Measurements from ENCODE around the gene OSBPL7. TPM values are rescaled to one million over a fixed set of nuclear protein-coding genes. Genes with fewer than 3 reads are reported as not detected.

The OSBPL7 gene
- total and polyA plus RNA-seq, 2 of the 4 experiments (the other 2 are of a cell fraction), result 5.2 to 14.5 TPM

DNA sequence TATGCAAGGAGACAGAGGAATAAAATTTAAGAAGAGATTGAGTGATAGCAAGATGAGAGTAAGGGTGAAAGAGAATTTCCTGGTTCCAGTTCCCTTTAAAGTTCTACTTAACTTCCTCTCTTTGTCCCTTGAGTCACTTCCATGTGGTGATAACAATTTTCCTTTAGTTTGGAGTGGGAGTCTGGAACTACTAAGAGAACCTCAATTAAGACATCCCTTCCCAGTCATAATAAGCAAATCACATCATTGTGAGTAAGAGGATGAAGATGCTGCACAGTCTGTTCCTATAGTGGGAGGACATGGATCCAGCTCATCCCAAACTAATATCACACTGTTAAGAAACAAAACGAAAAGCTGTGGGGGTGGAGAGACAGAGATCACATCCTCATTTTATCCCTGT, 64.2 kb downstream of the OSBPL7 start:
- Histone ChIP-seq H3K36me3 (ENCODE audit: control insufficient read depth, insufficient read depth, low read length) (no peaks in the 10 kb centered on the region), H4K5ac (ENCODE audit: low read depth, low read length) (no peak overlapping the region), H3K4ac (ENCODE audit: low read depth, low read length) (no peak overlapping the region), H2BK15ac (ENCODE audit: low read depth, low read length) (no peak overlapping the region), H3K27me3 (ENCODE audit: control insufficient read depth, insufficient read depth, low read length) (peaks cover 13% of the 10 kb centered on the region), H2BK20ac (ENCODE audit: low read depth, low read length) (no peak overlapping the region), H2AK5ac (ENCODE audit: low read depth, low read length) (no peak overlapping the region), H2BK120ac (ENCODE audit: low read depth, low read length) (no peak overlapping the region), H2AK9ac (replicated peaks; ENCODE audit: low read depth, low read length, poor library complexity) (no peak overlapping the region), H4K20me1 (ENCODE audit: insufficient read depth, low read length) (no peaks in the 10 kb centered on the region), H4K8ac (ENCODE audit: low read depth in 2 of 2, low read length in 2 of 2) (no peak overlapping the region), H3K14ac (replicated peaks; ENCODE audit: low read depth, low read length) (no peak overlapping the region), H3K23ac (ENCODE audit: low read depth, low read length) (no peak overlapping the region), H2BK5ac (ENCODE audit: low read depth, low read length, poor library complexity, severe bottlenecking) (no peak overlapping the region), H3K9me1 (ENCODE audit: insufficient read depth, low read length) (no peaks in the 10 kb centered on the region), H3K79me1 (ENCODE audit: low read depth in 1 of 2, low read length in 2 of 2) (no peaks in the 10 kb centered on the region), H3K56ac (ENCODE audit: extremely low read depth, insufficient read depth, low read length) (no peak overlapping the region), H4K91ac (ENCODE audit: insufficient read depth, low read depth, low read length) (no peak overlapping the region), H2AFZ (replicated peaks; ENCODE audit: low read length, poor library complexity) (no peak overlapping the region), H3K9ac (ENCODE audit: low read depth, low read length) (no peak overlapping the region), H3K9me3 (ENCODE audit: control insufficient read depth, insufficient read depth, low read length) (peaks cover 14% of the 10 kb centered on the region), H3K27ac (ENCODE audit: insufficient read depth, low read length) (no peak overlapping the region), H3K4me1 (ENCODE audit: control insufficient read depth, insufficient read depth, low read length) (no peaks in the 10 kb centered on the region), H3K4me3 (ENCODE audit: insufficient read depth, low read depth, low read length) (no peak overlapping the region), H3K18ac (ENCODE audit: low read depth, low read length) (no peak overlapping the region), H3K4me2 (ENCODE audit: low read depth, low read length) (no peak overlapping the region)
- no CpG with 5 or more reads among the region's 1 CpG for WGBS, 2 experiments (ENCODE audit: extremely low coverage in 2 of 2, insufficient read length in 1 of 2)
- dilution Hi-C loops (cut with HindIII; ENCODE audit: low sequenced_read_pairs, unreplicated experiment) (no loop called here), in situ Hi-C loops (cut with MboI; ENCODE audit: low sequenced_read_pairs) (no loop called here), intact Hi-C loops (cut with micrococcal nuclease) (no loop called here)
- no TSS peak for BruUV-seq (replicated peaks)
- ATAC-seq (ENCODE audit: low read depth) (no peak), DNase-seq (no peak)
- TF ChIP-seq, protein P1, sequence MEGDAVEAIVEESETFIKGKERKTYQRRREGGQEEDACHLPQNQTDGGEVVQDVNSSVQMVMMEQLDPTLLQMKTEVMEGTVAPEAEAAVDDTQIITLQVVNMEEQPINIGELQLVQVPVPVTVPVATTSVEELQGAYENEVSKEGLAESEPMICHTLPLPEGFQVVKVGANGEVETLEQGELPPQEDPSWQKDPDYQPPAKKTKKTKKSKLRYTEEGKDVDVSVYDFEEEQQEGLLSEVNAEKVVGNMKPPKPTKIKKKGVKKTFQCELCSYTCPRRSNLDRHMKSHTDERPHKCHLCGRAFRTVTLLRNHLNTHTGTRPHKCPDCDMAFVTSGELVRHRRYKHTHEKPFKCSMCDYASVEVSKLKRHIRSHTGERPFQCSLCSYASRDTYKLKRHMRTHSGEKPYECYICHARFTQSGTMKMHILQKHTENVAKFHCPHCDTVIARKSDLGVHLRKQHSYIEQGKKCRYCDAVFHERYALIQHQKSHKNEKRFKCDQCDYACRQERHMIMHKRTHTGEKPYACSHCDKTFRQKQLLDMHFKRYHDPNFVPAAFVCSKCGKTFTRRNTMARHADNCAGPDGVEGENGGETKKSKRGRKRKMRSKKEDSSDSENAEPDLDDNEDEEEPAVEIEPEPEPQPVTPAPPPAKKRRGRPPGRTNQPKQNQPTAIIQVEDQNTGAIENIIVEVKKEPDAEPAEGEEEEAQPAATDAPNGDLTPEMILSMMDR (conservative IDR thresholded peaks at IDR 0.05; ENCODE audit: low read depth, low read length), result no peak
- TF ChIP-seq MAZ (IDR thresholded peaks at IDR 0.05; ENCODE audit: borderline replicate concordance, low read depth, low read length) (no peak), MAFK (IDR thresholded peaks at IDR 0.05; ENCODE audit: low read depth, low read length) (no peak), CEBPB (IDR thresholded peaks at IDR 0.05; ENCODE audit: low read depth, low read length) (no peak), BHLHE40 (IDR thresholded peaks at IDR 0.05; ENCODE audit: low read depth, low read length) (no peak), RAD21 (IDR thresholded peaks at IDR 0.05; ENCODE audit: low read length) (no peak), FOS (IDR thresholded peaks at IDR 0.05; ENCODE audit: low read depth, low read length) (no peak), MXI1 (IDR thresholded peaks at IDR 0.05; ENCODE audit: borderline replicate concordance, low read depth, low read length) (no peak), RCOR1 (IDR thresholded peaks at IDR 0.05; ENCODE audit: insufficient replicate concordance, low read length) (no peak), POLR2A (IDR thresholded peaks at IDR 0.05; ENCODE audit: low read depth, low read length) (no peak), SMC3 (IDR thresholded peaks at IDR 0.05; ENCODE audit: low read depth, low read length) (no peak), NFE2L2 (IDR thresholded peaks at IDR 0.05; ENCODE audit: low read depth, low read length) (no peak), CHD1 (IDR thresholded peaks at IDR 0.05; ENCODE audit: low read depth, low read length) (no peak)
- TF ChIP-seq, protein P2, sequence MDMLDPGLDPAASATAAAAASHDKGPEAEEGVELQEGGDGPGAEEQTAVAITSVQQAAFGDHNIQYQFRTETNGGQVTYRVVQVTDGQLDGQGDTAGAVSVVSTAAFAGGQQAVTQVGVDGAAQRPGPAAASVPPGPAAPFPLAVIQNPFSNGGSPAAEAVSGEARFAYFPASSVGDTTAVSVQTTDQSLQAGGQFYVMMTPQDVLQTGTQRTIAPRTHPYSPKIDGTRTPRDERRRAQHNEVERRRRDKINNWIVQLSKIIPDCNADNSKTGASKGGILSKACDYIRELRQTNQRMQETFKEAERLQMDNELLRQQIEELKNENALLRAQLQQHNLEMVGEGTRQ (IDR thresholded peaks at IDR 0.05; ENCODE audit: low read depth, low read length), result no peak
- TF ChIP-seq, protein P3, sequence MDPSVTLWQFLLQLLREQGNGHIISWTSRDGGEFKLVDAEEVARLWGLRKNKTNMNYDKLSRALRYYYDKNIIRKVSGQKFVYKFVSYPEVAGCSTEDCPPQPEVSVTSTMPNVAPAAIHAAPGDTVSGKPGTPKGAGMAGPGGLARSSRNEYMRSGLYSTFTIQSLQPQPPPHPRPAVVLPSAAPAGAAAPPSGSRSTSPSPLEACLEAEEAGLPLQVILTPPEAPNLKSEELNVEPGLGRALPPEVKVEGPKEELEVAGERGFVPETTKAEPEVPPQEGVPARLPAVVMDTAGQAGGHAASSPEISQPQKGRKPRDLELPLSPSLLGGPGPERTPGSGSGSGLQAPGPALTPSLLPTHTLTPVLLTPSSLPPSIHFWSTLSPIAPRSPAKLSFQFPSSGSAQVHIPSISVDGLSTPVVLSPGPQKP (IDR thresholded peaks at IDR 0.05; ENCODE audit: borderline replicate concordance, low read depth, low read length), result no peak
- CTCF ChIA-PET, result no interaction called here
- POLR2A ChIA-PET (ENCODE audit: unreplicated experiment), result no interaction called here

All from IMR-90 (cell line).